Stimulated activated CD8-positive, alpha-beta memory T cell treated with anti-CD3 and anti-CD28 coated beads, Interleukin-2, amount 100 ng/mL, for 48 hours (primary cell): ENCODE data around the gene TUB.

Source experiments
- DNase-seq, 2 donors: peaks; one replicate each; pipeline ENCODE4 v3.0.0-alpha.2; 2020; ENCODE audit warnings: low read depth in 2 of 2

The TUB gene

DNA sequence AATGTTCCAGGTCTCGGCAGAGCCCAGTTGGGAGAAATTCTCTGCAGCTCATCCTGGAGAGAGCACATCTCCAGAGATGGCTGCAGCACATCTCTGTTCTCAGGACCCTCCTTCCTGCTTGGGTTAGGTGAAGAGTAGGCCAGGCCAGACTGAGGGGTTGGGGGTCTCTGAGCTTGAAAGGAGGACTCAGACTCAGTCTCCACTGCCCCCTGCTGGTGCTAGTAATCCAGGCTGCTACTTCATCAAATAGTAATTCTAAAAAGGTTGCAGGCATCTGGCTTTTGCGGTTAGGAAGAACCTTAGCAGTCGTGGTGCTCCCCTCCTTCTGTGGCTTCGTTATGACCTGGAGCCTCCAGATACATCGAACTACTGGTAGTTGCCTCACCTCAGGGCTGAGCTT, 9.7 kb downstream of the TUB start:
- DNase-seq, result peak in 1 of 2 donors; percentile 15

DNA sequence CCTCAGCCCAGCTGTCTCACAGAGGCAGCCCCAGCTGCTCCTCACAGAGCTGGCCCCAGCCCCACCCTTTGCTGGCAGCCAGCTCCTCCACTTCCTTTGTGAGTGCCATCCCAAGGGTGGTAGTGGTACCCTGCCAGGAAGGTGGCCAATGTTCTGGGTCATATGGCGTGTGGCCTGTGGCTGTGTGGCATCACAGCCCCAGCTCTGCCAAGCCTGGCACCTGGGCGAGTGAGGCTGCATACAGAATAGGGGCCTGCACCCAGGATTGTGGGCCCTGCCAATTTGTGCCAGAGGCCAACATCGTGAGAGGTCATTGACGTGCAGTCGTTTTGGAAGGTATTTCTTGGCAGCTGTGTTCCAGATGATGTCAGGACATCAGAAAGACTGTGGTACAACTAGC, 10.7 kb downstream of the TUB start:
- no peak for DNase-seq

DNA sequence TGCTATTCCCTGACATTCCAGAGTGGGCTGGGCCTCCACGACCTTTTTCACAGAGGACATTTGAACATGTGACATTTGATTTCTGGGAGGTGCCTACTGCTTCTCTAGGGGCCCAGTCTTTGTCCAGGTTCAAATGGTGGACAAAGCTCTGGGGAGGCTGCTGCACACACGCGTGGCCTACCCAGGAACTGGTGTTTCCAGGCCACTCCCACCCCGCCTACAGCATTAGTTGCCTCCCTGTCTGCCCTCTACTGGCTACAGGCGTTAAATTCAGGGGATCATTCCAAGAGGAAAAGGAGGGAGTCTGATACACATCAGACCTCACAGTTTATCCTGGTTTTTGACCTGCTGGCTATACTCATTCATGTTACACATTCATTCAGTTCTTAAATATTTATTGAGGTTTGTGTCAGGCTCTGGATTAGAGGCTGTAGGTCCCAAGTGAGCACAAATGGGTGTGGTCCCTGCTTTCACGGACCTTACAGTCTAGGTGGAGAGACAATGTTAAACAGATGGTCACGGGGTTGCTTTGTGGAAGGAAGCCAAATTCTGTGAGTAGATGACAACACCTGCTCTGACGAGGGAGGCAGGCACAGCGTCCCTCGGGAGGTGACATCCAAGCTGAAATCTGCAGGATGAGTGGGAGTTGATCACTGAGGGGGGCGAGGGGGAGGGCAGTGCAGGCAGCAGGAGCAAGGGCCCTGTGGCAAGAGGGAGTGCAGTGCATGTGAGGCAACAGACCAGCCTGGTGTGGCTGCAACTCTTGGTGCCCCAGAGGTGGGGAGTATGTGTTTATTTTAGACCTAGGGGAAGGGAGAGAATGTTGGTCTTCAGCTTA, 11.8 kb downstream of the TUB start:
- peak; percentile 30 to 37 for DNase-seq

DNA sequence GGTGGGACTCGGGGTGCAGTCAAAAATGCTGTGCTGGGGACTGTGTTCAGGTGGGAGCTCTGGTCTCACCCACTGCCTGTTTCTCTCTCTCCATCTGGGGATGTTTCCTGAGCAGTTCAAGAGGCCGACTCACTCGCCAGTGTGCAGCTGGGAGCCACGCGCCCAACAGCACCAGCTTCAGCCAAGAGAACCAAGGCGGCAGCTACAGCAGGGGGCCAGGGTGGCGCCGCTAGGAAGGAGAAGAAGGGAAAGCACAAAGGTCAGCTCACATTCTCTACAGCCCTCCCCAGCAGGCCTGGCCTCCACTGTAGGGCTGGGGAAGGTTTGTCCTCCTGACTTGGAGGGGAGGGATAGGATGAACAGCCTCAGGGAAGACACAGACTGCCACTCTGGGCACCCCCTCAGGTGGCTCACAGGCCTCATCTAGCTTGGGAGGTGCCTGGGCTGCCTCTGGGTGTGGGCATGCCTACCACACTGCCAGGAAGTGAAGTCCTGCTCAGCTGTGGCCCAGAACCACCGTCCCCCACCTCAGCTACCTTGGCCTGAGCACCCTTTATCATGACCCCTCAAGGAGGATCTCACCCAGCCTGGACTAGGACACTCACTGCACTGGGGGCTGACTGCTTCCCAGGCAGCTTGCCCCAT, 13.0 kb downstream of the TUB start:
- DNase-seq, result no peak

DNA sequence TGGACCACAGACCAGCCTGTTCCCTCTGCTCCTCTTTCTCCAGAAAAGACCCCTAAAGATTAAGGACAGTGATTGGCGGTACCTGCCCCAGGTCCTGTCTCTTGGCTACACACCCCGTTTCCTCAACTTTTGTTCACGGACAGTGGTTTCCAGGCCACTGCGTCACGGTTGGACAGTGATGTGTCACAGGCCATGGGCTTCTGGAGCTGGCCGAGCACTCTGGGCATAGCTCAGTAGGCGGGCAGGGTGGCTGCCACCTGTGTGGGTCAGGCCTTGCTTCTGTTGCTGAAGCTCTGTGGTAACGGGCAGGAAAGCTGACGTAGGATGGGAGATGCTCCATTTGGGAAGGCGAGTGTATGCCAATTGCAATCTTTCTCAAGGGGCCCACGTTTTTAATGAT, 13.6 kb downstream of the TUB start:
- DNase-seq, result no peak

DNA sequence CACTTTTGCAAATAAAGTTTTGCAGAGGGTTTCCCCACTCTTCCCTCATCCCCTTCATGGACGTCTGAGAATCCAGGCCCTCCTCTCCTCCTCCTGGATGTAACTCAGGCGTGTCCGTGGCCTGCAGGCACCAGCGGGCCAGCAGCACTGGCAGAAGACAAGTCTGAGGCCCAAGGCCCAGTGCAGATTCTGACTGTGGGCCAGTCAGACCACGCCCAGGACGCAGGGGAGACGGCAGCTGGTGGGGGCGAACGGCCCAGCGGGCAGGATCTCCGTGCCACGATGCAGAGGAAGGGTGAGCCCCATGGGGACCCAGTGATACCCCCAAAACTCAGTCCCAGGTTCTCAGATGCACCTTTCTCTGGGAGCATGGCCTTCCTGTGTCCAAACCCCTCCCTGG, 14.4 kb downstream of the TUB start:
- no peak for DNase-seq

DNA sequence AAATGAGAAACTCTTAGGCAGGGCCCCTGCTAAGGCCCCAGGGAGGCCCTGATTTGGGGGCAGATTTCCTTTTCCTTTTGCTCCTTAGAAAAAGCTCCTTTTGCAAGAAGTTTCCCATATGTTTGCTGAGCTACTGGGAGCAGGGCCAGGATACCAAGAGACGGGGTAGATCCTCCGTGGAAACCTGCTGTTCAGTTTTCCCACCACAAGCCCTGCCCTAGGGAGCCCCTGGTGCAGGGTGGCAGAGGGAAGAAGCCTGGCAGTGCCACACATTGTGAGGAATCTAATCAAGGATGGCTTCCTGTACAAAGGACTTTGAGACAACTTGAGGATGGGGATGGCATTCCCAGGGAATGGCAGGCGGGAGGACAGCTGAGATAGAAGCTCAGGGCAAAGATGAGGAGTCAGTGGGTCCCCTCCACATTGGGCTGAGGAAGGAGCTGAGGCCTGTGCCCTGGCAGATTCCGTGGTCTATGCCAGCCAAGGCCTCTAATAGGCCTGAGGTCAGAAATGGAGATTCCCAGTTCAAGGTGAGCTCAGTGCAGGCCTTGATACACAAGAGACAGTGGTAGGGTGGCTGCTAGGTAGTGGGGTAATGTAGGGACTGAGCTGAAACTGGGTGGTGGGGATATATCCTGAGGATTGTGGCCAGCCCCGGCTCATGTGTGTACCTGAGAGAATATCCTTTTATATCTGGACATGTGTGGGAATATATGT, 15.0 kb downstream of the TUB start:
- no peak for DNase-seq

DNA sequence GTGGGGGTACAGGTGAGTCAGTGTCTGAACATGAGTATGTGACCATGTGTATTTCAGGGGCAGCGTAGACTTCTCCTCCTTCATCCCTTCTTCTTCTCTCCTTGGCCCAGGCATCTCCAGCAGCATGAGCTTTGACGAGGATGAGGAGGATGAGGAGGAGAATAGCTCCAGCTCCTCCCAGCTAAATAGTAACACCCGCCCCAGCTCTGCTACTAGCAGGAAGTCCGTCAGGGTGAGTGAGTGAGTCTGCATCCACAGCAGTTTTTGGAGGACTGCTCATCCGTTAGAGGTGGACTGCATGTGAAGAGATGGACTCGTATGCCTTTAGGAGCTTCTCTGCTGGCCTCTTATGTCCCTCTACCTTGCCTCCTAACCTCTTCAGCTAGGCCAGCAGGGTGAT, 15.6 kb downstream of the TUB start:
- DNase-seq, result no peak

DNA sequence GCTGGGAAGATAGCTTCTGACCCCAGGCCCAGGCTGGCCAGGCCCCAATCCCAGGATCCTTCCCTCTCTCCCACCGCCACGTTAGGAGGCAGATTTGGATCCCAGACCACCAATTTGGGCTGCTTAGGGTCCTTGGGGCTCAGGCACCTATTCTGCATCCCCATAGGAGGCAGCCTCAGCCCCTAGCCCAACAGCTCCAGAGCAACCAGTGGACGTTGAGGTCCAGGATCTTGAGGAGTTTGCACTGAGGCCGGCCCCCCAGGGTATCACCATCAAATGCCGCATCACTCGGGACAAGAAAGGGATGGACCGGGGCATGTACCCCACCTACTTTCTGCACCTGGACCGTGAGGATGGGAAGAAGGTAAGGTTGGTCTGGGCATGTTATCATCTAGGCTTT, 16.1 kb downstream of the TUB start:
- DNase-seq, result no peak

DNA sequence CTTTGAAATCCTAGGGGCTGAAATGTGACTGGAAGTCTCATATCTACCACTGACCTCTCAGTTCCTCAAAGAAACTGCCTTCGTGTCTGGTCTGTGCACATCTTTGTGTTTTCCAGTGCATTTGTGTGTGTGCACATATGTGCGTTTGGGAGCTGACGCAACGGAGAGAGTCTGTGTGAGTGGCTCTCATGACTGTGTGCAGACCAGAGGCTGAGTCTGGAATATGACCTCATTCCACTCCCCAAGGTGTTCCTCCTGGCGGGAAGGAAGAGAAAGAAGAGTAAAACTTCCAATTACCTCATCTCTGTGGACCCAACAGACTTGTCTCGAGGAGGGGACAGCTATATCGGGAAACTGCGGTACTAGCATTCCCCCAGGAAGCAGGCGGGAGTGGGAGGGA, 16.5 kb downstream of the TUB start:
- no peak for DNase-seq

DNA sequence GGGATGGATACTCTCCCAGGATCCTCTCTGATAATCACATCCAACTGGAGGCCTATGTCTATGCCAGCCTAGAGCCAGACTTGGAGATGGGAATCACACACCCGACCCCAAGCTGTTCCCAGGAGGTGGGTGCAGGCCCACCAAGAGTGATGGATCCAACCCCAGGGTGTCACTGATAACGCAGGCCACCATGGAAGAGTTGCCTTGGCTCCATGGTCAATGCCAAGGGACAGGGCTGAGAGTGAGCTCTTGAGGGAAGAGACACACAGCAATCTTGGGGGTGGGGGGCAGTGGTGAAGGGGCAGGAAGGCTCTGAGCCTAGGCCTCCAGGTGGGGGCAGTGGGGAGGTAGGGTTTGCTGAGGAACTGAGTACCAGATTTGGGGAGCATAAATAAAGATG, 16.9 kb downstream of the TUB start:
- no peak for DNase-seq

DNA sequence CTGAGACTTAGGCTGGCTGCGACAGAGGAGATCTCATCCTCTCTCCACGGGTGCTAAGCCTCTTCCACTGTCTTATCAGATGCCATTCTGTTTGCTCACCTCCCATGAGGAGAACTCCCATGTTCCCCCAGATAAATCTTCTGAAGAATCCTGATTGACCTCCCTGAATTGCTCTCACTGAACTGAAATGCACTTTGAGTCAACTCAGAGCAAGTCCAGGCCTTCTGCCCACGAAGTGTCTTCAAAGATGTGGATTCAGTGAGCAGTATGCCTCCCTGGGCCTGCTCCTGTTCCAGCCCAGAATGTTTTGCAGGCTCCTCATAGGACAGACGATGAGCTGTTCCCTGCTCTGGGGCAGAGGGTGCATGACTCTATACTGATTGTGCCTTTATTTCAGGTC, 17.4 kb downstream of the TUB start:
- DNase-seq, result no peak

DNA sequence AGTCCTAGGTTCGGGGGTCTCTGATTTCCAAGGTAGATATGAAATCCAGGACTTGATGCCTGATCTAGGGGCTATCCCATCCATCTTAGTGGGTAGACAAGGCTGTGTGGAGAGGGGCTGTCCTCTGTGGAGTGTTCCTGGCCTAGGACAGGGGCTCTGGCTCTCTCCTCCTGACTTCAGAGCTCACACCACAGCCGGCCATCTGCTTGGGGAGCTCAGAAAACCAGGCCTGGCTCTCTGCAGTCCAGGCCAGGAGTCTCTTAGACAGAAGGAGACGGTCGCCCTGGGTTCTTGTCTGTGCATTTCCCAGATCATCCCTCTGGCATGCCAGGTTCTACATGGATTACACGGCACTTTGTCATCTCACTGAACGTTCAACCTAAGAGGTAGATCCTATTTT, 17.9 kb downstream of the TUB start:
- no peak for DNase-seq

DNA sequence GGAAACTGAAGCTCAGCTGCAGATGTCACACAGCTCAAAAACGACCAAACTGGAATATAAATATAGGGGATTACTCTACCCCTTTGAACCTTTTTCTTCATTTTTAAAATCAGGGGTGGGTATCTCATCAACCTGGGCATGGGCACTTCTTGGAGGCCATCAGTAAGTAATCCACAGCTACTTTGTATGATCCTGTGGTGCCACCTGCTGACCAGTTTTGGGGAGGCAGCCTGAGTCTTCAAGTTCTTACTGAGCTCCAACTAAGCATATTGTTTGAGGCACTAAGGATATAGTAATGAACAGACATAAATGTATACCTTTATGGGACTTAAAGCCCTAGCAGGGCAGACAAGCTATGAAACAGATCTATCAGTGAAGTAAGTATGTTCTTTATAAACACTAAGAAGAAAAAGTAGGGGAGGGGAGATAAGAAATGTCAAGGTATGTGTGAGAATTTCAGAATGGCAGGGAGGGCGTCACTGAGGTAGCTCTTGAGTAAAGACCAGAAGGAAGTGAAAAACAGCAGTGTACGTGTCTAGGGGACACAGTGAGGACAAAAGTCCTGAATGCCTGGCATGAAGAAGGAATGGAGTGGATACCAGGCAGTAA, 18.4 kb downstream of the TUB start:
- peak; percentile 36 to 56 for DNase-seq

DNA sequence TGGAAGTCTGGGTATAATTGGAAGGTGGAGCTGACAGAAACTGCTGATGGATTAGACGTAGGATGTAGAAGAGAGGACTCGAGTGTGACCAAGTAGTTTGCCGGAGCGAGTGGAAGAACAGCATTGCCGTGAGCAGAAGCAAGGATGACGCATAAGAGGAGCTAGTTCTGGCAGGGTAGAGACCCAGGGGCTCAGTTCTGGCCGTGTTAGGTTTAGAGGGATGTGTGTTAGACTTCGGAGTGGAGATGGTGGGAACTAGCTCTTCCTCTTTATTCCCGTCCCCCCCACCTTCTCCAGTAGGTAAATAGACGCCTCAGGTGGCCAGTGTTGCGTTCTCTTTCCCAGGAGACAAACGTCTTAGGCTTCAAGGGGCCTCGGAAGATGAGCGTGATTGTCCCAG, 19.1 kb downstream of the TUB start:
- no peak for DNase-seq

DNA sequence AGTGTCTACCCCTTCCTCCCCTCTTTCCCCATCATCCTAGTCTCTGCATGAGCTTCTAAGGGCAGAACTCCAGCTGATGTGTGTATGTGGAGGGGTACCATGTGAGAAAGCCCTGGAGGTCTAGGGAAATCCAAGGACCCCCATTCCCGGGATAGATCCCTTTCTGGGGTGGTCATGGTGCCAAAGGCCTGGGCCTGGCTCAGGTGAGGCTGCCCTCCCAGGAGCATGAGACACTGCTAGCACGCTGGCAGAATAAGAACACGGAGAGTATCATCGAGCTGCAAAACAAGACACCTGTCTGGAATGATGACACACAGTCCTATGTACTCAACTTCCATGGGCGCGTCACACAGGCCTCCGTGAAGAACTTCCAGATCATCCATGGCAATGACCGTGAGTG, 19.6 kb downstream of the TUB start:
- DNase-seq, result no peak

DNA sequence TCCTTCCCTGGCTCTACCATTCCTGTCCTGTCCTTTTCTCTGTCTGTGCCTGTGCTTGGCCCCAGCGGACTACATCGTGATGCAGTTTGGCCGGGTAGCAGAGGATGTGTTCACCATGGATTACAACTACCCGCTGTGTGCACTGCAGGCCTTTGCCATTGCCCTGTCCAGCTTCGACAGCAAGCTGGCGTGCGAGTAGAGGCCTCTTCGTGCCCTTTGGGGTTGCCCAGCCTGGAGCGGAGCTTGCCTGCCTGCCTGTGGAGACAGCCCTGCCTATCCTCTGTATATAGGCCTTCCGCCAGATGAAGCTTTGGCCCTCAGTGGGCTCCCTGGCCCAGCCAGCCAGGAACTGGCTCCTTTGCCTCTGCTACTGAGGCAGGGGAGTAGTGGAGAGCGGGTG, 20.4 kb downstream of the TUB start:
- DNase-seq, result no peak

DNA sequence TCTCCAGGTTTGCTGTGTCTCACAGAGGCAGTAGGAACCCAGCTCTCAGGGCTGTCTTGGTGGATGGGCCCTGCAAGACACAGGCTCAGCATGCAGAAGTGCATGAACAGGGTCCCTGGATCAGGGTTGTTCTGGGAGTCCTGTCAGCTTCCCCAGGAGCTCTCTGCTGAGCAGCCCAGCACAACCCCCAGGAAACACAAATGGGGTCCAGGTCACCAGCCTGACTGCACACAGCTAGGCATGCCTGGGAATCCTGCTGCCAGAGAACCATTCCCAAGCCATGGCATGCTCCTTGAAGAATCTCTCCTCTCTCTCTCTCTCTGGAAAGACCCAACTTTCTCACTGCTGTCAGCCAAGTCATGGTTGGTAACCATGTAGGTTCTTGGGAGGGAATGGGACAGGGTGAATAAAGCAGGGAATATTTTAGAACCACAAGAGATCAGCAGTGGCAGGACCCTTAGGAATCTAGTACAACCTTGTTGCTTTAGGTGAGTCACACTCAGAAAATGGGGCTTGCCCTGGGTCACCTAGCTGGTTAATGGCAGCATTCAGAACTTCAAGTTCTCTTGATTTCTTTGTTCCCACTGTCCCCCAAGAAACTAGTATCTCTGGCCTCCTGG, 21.4 kb downstream of the TUB start:
- no peak for DNase-seq

DNA sequence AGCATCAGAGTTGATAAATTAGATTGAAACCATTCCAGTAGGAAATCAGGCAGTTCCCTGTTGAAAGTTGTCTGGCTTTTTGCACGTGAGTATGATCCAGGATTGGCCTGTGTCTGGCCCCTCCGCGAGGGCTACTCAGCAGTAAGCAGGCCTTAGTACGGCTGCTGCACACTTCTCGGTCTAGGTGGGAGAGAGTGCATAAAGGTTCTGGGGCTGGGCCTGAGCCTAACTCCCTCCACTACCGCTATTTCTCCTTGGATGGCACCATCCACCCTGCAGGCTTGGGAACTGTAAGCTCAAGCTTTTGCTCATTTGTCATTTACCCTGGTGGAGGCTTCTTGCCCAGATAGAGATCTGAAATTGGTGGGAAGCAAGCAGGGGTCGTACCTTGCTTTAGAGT, 22.0 kb downstream of the TUB start:
- DNase-seq, result no peak

DNA sequence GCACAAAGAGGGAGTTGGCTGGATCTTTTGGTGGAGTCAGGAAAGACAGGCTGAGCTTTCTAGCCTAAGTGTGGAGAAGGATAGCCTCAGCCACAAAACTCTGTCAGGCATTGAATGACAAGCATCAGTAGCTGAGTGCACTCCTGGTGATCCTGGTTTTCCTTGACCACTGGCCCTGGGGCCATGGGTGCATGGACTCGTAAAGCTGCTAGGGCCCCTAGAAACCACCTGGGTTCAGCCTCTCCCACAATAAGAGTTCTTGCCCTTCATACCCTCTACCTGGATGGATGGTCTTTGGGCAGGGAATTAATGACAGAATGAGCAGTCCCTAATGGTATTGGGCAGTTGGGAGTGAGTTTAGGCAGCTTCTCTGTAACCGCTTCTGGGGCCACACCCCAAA, 22.9 kb downstream of the TUB start:
- no peak for DNase-seq

DNA sequence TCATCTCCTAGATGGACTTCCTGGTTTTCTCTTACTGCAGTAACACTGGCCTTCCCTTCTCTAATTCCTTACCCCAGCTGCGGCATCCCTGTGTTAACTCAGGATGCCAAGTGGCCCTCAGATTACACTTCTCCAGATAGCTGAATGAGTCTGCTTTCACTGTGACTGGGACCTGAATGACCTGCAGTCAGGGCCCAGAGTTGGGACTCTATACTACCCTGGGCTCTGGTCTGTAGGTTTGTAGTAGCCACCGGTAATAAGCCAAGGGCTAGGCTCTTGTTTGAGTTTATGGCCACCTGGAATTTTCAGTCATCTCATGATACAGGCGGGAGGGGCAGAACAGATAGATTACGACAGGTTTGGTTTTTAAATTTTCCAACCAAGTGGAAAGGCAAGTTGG, 24.1 kb downstream of the TUB start:
- no peak for DNase-seq

DNA sequence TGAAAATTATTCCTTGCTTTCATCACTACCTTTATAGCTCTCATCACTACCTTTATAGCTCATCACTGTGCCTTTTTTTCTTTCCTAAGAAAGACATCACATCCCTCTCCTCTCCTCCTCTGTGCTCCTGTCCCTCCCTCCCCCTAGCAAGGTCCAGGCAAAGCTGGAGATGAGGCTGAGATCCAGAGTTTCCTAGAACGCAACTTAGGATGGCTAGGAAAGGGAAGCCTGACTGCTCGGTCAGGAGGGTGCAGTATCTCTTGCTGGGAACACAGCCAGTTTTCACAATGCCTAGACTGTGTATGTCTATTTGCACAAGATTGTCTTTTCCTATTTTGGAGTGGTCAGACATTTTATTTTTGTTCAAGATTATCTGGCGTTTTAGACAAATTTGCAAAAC, 24.7 kb downstream of the TUB start:
- no peak for DNase-seq
